ENCODE data around the gene PPAN. TPM values are rescaled to one million over a fixed set of nuclear protein-coding genes. Genes with fewer than 3 reads are reported as not detected.

The PPAN gene
- total RNA-seq, 3 donors from 2014 or later: 36.4 to 42.0 (median 40.3) TPM

DNA sequence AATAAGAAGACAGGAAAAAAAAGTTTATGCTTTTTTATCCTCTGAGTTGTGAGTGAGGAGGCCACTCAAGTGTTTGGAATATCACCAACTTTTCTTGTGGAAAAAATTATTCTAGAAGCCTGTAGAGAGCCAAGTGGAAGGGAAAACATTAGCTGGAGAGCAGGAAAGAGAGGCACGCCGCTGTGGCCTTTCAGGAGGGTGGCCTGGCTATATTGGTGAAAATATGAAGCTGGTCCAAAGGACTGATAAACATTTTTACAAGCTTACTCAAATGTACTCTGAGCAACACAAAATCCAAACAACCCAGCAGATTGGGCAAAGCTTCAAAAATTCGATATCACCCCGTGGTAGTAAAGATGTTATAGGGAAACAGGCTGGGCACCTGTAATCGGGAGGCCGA is 15.9 kb downstream of the PPAN start:
- ATAC-seq: no peak
- no peaks in the 10 kb centered on the region for H3K36me3 ChIP-seq (ENCODE audit: low read depth)
- no peak for DNase-seq
- peaks cover 11% of the 10 kb centered on the region for H3K4me1 ChIP-seq (ENCODE audit: low read depth)
- no peaks in the 10 kb centered on the region for H3K9me3 ChIP-seq
- intact Hi-C loops (cut with DNase I, micrococcal nuclease): no loop called here
- TF ChIP-seq, protein P1, sequence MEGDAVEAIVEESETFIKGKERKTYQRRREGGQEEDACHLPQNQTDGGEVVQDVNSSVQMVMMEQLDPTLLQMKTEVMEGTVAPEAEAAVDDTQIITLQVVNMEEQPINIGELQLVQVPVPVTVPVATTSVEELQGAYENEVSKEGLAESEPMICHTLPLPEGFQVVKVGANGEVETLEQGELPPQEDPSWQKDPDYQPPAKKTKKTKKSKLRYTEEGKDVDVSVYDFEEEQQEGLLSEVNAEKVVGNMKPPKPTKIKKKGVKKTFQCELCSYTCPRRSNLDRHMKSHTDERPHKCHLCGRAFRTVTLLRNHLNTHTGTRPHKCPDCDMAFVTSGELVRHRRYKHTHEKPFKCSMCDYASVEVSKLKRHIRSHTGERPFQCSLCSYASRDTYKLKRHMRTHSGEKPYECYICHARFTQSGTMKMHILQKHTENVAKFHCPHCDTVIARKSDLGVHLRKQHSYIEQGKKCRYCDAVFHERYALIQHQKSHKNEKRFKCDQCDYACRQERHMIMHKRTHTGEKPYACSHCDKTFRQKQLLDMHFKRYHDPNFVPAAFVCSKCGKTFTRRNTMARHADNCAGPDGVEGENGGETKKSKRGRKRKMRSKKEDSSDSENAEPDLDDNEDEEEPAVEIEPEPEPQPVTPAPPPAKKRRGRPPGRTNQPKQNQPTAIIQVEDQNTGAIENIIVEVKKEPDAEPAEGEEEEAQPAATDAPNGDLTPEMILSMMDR (IDR thresholded peaks at IDR 0.05): no peak
- H3K4me3 ChIP-seq: no peak overlapping the region

DNA sequence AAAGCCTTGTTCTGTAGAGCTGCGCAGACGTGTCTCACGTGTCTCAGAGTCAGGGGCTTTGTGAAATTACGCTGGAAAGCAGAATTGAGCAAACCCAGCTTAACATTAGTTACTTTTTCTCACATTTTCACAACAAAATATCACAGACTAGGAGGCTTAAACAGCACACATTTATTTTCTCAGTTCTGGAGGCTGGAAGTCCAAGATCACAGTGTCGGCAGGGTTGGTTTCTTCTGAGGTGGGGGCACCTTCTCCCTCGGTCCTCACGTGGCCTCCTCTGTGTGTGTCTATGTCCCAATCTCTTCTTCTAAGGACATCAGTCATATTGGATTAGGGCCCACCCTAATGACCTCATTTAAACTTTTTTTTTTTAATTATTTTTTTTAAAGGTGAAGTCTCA is 18.3 kb downstream of the PPAN start:
- DNase-seq (no peak), ATAC-seq (no peak)
- no peaks in the 10 kb centered on the region for H3K9me3 ChIP-seq
- intact Hi-C loops (cut with DNase I, micrococcal nuclease): no loop called here
- TF ChIP-seq, protein P1 (IDR thresholded peaks at IDR 0.05): no peak
- peaks cover 6% of the 10 kb centered on the region for H3K4me1 ChIP-seq (ENCODE audit: low read depth)
- no peaks in the 10 kb centered on the region for H3K36me3 ChIP-seq (ENCODE audit: low read depth)
- no peak overlapping the region for H3K4me3 ChIP-seq

DNA sequence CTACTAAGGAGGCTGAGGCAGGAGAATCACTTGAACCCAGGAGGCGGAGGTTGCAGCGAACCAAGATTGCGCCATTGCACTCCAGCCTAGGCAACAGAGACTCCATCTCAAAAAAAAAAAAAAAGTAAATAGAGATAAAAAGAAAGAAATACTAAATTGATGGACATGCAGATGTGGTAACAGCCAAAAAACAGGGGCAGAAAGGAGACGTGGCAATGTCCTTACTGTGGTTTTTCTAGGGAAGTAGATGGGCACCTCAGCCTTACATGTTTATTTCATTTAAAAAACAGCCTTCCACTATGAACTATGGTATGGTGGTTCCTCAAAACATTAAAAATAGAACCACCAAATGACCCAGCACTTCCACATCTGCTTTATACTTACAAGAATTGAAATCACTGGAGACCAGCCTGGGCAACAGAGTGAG is 20.1 kb downstream of the PPAN start:
- ATAC-seq: no peak
- no peaks in the 10 kb centered on the region for H3K9me3 ChIP-seq
- TF ChIP-seq, protein P1 (IDR thresholded peaks at IDR 0.05): no peak
- H3K4me3 ChIP-seq: no peak overlapping the region
- H3K4me1 ChIP-seq (ENCODE audit: low read depth): no peaks in the 10 kb centered on the region
- intact Hi-C loops (cut with DNase I, micrococcal nuclease): no loop called here
- no peak for DNase-seq
- no peaks in the 10 kb centered on the region for H3K36me3 ChIP-seq (ENCODE audit: low read depth)

DNA sequence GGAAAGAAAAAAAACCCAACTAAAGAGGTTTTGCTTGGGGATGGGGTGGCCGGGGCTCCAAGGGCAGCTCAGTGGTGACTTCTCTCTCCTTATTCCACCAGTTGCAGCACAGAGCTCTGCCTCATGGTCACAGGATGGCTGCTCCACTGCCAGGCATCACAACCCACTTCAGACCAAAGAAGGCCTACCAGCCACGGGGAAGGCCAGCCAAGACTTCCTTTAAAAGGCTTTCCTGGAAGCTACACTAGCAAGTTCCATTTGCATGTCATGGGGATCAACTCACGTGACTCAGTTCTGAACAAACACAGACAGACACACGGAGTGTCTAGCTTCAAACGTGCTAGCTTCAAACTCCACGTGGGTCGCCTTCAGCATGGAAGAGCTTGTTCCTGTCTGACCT is 26.7 kb downstream of the PPAN start:
- intact Hi-C loops (cut with DNase I, micrococcal nuclease): no loop called here
- H3K9me3 ChIP-seq: no peaks in the 10 kb centered on the region
- ATAC-seq: no peak
- DNase-seq: no peak
- H3K36me3 ChIP-seq (ENCODE audit: low read depth): peaks cover 15% of the 10 kb centered on the region
- TF ChIP-seq, protein P1 (IDR thresholded peaks at IDR 0.05): no peak
- no peak overlapping the region for H3K4me3 ChIP-seq
- no peaks in the 10 kb centered on the region for H3K4me1 ChIP-seq (ENCODE audit: low read depth)

DNA sequence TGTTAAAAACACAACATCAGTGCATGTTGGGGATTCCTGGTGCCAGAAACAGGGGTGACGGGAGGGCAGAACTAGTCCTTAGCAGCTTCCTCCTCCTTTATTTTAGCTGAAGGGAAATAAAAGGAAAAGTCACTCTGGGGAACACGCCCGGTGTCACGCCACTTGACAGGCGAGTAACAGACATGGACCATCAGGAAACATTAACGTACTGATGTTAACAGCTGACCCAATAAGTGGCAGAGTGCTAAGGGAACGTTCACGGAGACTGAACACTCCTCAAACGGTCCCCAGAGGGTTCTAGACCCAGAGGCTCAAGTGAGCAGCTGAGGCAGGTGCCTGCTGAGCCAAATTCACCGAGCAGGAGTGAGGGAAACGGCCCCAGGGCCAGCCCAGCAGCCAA is 27.4 kb downstream of the PPAN start:
- TF ChIP-seq, protein P1 (IDR thresholded peaks at IDR 0.05): no peak
- H3K36me3 ChIP-seq (ENCODE audit: low read depth): peaks cover 15% of the 10 kb centered on the region

DNA sequence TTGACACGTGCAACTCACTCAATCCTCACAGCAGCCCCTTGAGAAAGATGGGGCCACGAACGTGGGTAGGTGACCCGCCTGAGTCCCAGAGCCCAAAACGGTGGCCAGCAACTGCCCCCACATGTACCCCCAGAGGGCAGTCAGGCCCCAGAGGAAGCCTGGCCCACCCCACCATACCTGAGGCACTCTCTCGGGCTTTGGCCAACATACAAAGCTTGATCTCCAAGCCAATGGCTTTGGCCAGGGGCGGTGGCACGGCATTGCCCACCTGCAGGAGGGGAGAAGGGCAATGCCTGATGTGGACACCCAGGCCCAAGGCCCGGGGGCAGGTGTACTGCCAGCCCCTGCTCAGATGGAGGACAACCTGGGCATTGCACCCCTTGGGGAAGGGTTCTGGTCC is 27.9 kb downstream of the PPAN start:
- intact Hi-C loops (cut with DNase I, micrococcal nuclease): no loop called here
- TF ChIP-seq, protein P1 (IDR thresholded peaks at IDR 0.05): no peak
- ATAC-seq: no peak
- Histone ChIP-seq H3K4me3 (no peak overlapping the region), H3K36me3 (ENCODE audit: low read depth) (peaks cover 15% of the 10 kb centered on the region), H3K4me1 (ENCODE audit: low read depth) (no peaks in the 10 kb centered on the region), H3K9me3 (no peaks in the 10 kb centered on the region)
- DNase-seq: no peak

More for the DNA sequence above, 27.4 kb downstream of the PPAN start:
- DNase-seq: no peak
- intact Hi-C loops (cut with DNase I, micrococcal nuclease): no loop called here
- no peak for ATAC-seq
- no peaks in the 10 kb centered on the region for H3K9me3 ChIP-seq
- no peak overlapping the region for H3K4me3 ChIP-seq
- no peaks in the 10 kb centered on the region for H3K4me1 ChIP-seq (ENCODE audit: low read depth)
